ENCODE data around the gene AQP12B. TPM values are rescaled to one million over a fixed set of nuclear protein-coding genes. Genes with fewer than 3 reads are reported as not detected.
"Not testable (repeated sequence)": the region's sequence is repeated elsewhere in the genome, so short reads cannot be mapped to it uniquely, and the experiment has no call there.

Gene AQP12B
- total and polyA plus RNA-seq, 2 of the 8 experiments (the other 6 are each of a cell fraction or from before 2014, with no cell fraction given): not detected

DNA sequence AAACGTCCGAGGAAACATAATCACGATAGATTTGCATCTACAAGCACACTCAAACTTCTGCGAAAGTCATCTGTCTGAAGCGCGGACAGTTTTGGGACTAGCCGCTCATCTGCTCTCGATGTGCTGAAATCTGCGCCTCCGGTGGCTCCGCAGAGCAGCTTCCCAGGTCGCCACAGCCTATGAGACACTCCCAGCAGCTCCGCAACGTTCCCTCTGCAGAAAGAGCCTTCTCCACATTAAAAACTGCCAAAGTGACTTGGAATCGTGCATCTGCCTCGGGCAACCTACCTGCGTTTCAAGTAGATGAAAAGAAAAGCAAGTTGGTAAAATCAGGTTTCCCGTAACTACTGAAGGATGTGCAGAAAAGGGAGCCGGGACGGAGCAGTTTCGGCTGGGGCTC is 17.9 kb upstream of the AQP12B start:
- H4K5ac ChIP-seq (ENCODE audit: insufficient read length, low read depth, low read length); H4K20me1 ChIP-seq (replicated peaks in 1 of 2; ENCODE audit: control insufficient read depth in 1 of 2, insufficient read depth in 2 of 2, low read length in 2 of 2); H3K56ac ChIP-seq (replicated peaks; ENCODE audit: insufficient read length, low read depth, low read length); H3K4me2 ChIP-seq (ENCODE audit: insufficient read depth in 1 of 2, low read depth in 2 of 2, low read length in 2 of 2); H3K79me1 ChIP-seq (ENCODE audit: low read depth, low read length); H2BK20ac ChIP-seq (ENCODE audit: low read length); H2AFZ ChIP-seq (ENCODE audit: low read length); H3K27ac ChIP-seq (ENCODE audit: low read depth, low read length); H4K8ac ChIP-seq (ENCODE audit: extremely low read depth, insufficient read depth, low read length); H3K14ac ChIP-seq (ENCODE audit: insufficient read length); H3K4me3 ChIP-seq (ENCODE audit: extremely low read depth in 1 of 4, insufficient read depth in 2 of 4, low read depth in 3 of 4, low read length in 4 of 4); H3K9me3 ChIP-seq (ENCODE audit: insufficient read depth in 2 of 2, low read depth in 1 of 2, low read length in 1 of 2); H3K9ac ChIP-seq (replicated peaks in 1 of 4; ENCODE audit: extremely low read depth in 1 of 4, low read depth in 3 of 4, low read length in 3 of 4); H2BK120ac ChIP-seq (replicated peaks; ENCODE audit: low read depth, low read length); H3K4me1 ChIP-seq (replicated peaks in 1 of 4; ENCODE audit: control insufficient read depth in 3 of 4, insufficient read depth in 4 of 4, low read length in 3 of 4); H3K4ac ChIP-seq (replicated peaks; ENCODE audit: insufficient read length, low read depth, low read length); H3K18ac ChIP-seq (ENCODE audit: extremely low read depth, low read length); H2AK5ac ChIP-seq (ENCODE audit: low read depth, low read length); H2BK15ac ChIP-seq (ENCODE audit: low read length); H3K36me3 ChIP-seq (ENCODE audit: control insufficient read depth in 2 of 4, insufficient read depth in 4 of 4, low read length in 3 of 4); POLR2A ChIA-PET (ENCODE audit: partially characterized antibody); H4K91ac ChIP-seq (replicated peaks; ENCODE audit: insufficient read length, low read length); H2BK12ac ChIP-seq (ENCODE audit: low read depth, low read length); H3K23me2 ChIP-seq (ENCODE audit: low read depth, low read length); FAIRE-seq; DNase-seq (ENCODE audit: low read depth in 1 of 2, low spot score in 2 of 2); H3K79me2 ChIP-seq (ENCODE audit: control insufficient read depth in 1 of 2, insufficient read depth in 2 of 2, low read length in 2 of 2); H3K23ac ChIP-seq (ENCODE audit: insufficient read length); H3K27me3 ChIP-seq (replicated peaks in 1 of 4; ENCODE audit: control insufficient read depth in 3 of 4, extremely low read depth in 1 of 4, insufficient read depth in 3 of 4, low read length in 3 of 4); H2BK5ac ChIP-seq (ENCODE audit: low read depth, low read length): not testable (repeated sequence)
- CTCF ChIA-PET (ENCODE audit: partially characterized antibody): interaction anchor here (0.7 to 0.9 kb wide), 2 partner anchors 52 to 286 kb away, joined by 3 read pairs; no protein-coding TSS in a partner anchor
- WGBS, 2 experiments (ENCODE audit: extremely low coverage in 1 of 2, insufficient coverage in 1 of 2, insufficient read length in 1 of 2, insufficient replicate concordance in 2 of 2, low coverage in 1 of 2, low lambda C conversion rate in 2 of 2, missing lambda C conversion rate in 1 of 2): 79% methylated on average over 18 of the region's 21 CpGs; no CpG with 5 or more reads in 1 of the 2 experiments

DNA sequence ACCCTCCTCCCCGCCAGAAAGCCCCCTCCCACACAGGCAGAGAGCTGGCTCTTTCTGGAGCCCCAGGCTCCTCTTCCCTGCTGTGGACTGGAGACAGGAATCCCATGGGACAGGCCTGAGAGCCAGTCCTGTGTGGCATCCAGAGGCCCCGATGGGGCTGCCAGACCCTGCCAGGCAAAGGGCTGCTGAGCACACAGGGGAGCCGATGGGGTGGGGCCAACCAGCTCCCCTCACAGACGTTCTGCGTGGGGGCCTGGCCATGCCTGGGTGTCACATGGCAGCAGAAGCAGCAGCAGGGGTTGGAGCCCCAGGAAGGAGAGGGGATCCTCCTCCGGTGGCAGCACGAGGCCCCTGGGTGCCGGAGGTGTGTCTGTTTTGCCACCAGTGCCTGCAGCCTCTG is 17.1 kb upstream of the AQP12B start:
- FAIRE-seq; H3K9ac ChIP-seq (replicated peaks in 1 of 4; ENCODE audit: extremely low read depth in 1 of 4, low read depth in 3 of 4, low read length in 3 of 4); CTCF ChIA-PET (ENCODE audit: partially characterized antibody); H2BK20ac ChIP-seq (ENCODE audit: low read length); H3K23ac ChIP-seq (ENCODE audit: insufficient read length); H3K4me3 ChIP-seq (ENCODE audit: extremely low read depth in 1 of 4, insufficient read depth in 2 of 4, low read depth in 3 of 4, low read length in 4 of 4); H3K27ac ChIP-seq (ENCODE audit: low read depth, low read length); H2AK5ac ChIP-seq (ENCODE audit: low read depth, low read length); H3K18ac ChIP-seq (ENCODE audit: extremely low read depth, low read length); H2BK15ac ChIP-seq (ENCODE audit: low read length); DNase-seq (ENCODE audit: low read depth in 1 of 2, low spot score in 2 of 2); H3K9me3 ChIP-seq (ENCODE audit: insufficient read depth in 2 of 2, low read depth in 1 of 2, low read length in 1 of 2); H2BK5ac ChIP-seq (ENCODE audit: low read depth, low read length); H3K4ac ChIP-seq (replicated peaks; ENCODE audit: insufficient read length, low read depth, low read length); H3K36me3 ChIP-seq (ENCODE audit: control insufficient read depth in 2 of 4, insufficient read depth in 4 of 4, low read length in 3 of 4); H4K20me1 ChIP-seq (replicated peaks in 1 of 2; ENCODE audit: control insufficient read depth in 1 of 2, insufficient read depth in 2 of 2, low read length in 2 of 2); H3K56ac ChIP-seq (replicated peaks; ENCODE audit: insufficient read length, low read depth, low read length); H2BK12ac ChIP-seq (ENCODE audit: low read depth, low read length); H3K79me1 ChIP-seq (ENCODE audit: low read depth, low read length); H3K27me3 ChIP-seq (replicated peaks in 1 of 4; ENCODE audit: control insufficient read depth in 3 of 4, extremely low read depth in 1 of 4, insufficient read depth in 3 of 4, low read length in 3 of 4); H4K5ac ChIP-seq (ENCODE audit: insufficient read length, low read depth, low read length); H3K23me2 ChIP-seq (ENCODE audit: low read depth, low read length); H2BK120ac ChIP-seq (replicated peaks; ENCODE audit: low read depth, low read length); H3K4me2 ChIP-seq (ENCODE audit: insufficient read depth in 1 of 2, low read depth in 2 of 2, low read length in 2 of 2); H3K79me2 ChIP-seq (ENCODE audit: control insufficient read depth in 1 of 2, insufficient read depth in 2 of 2, low read length in 2 of 2); H3K4me1 ChIP-seq (replicated peaks in 1 of 4; ENCODE audit: control insufficient read depth in 3 of 4, insufficient read depth in 4 of 4, low read length in 3 of 4); H3K14ac ChIP-seq (ENCODE audit: insufficient read length); POLR2A ChIA-PET (ENCODE audit: partially characterized antibody); H4K91ac ChIP-seq (replicated peaks; ENCODE audit: insufficient read length, low read length); H2AFZ ChIP-seq (ENCODE audit: low read length): not testable (repeated sequence)
- peak overlapping the region; percentile 51; the same call in 1 of the 2 replicates for H4K8ac ChIP-seq (ENCODE audit: extremely low read depth, insufficient read depth, low read length)
- WGBS, 2 experiments (ENCODE audit: extremely low coverage in 1 of 2, insufficient coverage in 1 of 2, insufficient read length in 1 of 2, insufficient replicate concordance in 2 of 2, low coverage in 1 of 2, low lambda C conversion rate in 2 of 2, missing lambda C conversion rate in 1 of 2): 63% methylated on average over 3 of the region's 8 CpGs; no CpG with 5 or more reads in 1 of the 2 experiments
